Mucosa of stomach (tissue), 1 donor: ENCODE results near the gene MUC5AC.
"Not testable (repeated sequence)": the region's sequence is repeated elsewhere in the genome, so short reads cannot be mapped to it uniquely, and the experiment has no call there.

Experiments
- H3K27me3 ChIP-seq: one replicate; pipeline ENCODE4 v1.7.0; 2013; ENCODE audit warnings: mild to moderate bottlenecking, low read length; ENCODE audit not compliant: control insufficient read depth, insufficient read depth
- H3K36me3 ChIP-seq: one replicate; pipeline ENCODE4 v1.7.0; 2013; ENCODE audit warnings: low read length; ENCODE audit not compliant: control insufficient read depth, insufficient read depth
- H3K4me1 ChIP-seq: one replicate; pipeline ENCODE4 v1.7.0; 2013; ENCODE audit warnings: mild to moderate bottlenecking, low read length; ENCODE audit not compliant: control insufficient read depth, insufficient read depth
- H3K4me3 ChIP-seq: one replicate; pipeline ENCODE4 v1.7.0; 2013; ENCODE audit warnings: low read length
- H3K9ac ChIP-seq: one replicate; pipeline ENCODE4 v1.7.0; 2013; ENCODE audit warnings: mild to moderate bottlenecking, low read length, moderate library complexity
- H3K9me3 ChIP-seq: one replicate; pipeline ENCODE4 v1.7.0; 2013; ENCODE audit warnings: mild to moderate bottlenecking, low read length, moderate library complexity; ENCODE audit not compliant: control insufficient read depth
- donor health status: Pancreatic carcinoma.

The MUC5AC gene

DNA sequence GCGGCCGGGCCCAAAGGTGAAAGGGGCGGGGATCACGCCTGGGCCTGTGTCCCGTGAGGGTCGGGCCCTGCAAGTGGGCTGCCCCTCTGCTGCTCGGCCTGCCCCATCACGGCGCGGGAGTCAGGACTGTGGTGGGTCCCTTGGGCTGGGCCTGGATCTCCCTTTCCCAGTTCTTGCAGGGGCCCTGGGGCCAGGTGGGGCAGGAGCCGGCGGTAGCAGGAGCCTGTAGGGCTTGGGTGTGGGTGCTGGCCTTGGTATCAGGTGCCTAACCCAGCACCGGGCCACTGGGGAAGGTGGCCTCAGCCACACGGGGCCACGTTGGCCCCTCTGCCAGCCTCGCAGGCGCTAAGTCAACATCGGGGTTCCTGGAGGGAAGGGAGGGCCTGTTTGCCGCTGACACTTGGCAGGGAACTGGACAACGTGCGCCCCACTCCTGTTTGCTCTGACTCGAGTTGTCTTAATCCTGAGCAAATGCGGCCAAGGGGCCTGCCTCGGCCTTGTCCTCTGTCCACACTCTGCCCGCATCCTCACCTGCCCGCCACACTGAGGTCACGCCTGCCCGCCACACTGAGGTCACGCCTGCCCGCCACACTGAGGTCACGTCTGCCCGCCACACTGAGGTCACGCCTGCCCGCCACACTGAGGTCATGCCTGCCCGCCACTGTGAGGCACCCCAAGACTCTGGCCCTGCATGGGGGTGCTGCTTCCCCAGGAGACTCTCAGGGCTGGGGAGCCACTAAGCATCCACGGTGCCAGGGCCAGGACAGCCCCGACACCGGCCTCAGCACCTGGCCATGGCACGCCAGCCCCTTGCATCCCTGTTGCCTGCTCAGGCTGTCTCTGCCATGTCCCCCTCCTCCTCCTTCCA is 50.9 kb downstream of the MUC5AC start:
- Histone ChIP-seq H3K9ac (no peak overlapping the region), H3K4me1 (peaks cover 19% of the 10 kb centered on the region), H3K4me3 (no peak overlapping the region), H3K36me3 (no peaks in the 10 kb centered on the region), H3K9me3 (no peaks in the 10 kb centered on the region), H3K27me3 (peaks cover 3% of the 10 kb centered on the region)

- Histone ChIP-seq H3K4me1 (peaks cover 14% of the 10 kb centered on the region), H3K27me3 (peaks cover 3% of the 10 kb centered on the region), H3K36me3 (no peaks in the 10 kb centered on the region), H3K9me3 (no peaks in the 10 kb centered on the region), H3K4me3 (no peak overlapping the region), H3K9ac (no peak overlapping the region)
These were observed 51.8 kb downstream of the MUC5AC start for GRCh38 chr11:1209371-1210057.

- H3K36me3 ChIP-seq = no peaks in the 10 kb centered on the region
- H3K9ac ChIP-seq = no peak overlapping the region
- H3K9me3 ChIP-seq = no peaks in the 10 kb centered on the region
- H3K4me1 ChIP-seq = peaks cover 14% of the 10 kb centered on the region
- H3K4me3 ChIP-seq = no peak overlapping the region
- H3K27me3 ChIP-seq = no peaks in the 10 kb centered on the region
These were observed 54.1 kb downstream of the MUC5AC start for GRCh38 chr11:1211838-1212237.

DNA sequence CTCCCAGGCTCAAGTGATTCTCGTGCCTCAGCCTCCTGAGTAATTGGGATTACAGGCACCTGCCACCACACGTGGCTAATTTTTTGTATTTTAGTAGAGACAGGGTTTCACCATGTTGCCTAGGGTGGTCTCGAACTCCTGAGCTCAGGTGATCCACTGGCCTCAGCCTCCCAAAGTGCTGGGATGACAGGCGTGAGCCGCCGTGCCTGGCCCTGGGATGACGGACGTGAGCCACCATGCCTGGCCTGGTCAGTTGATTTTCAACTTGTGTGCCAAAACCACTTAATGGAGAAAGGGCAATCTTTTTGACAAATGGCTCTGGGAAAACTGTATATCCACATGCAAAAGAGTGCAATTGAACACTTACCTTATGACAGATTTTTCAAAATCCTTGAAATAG is 58.1 kb downstream of the MUC5AC start:
- H3K36me3 ChIP-seq, H3K9me3 ChIP-seq, H3K9ac ChIP-seq, H3K4me3 ChIP-seq, H3K27me3 ChIP-seq: not testable (repeated sequence)
- peaks cover 16% of the 10 kb centered on the region for H3K4me1 ChIP-seq

GRCh38 chr11:1217151-1217550 is 59.4 kb downstream of the MUC5AC start:
- Histone ChIP-seq H3K4me1 (peaks cover 20% of the 10 kb centered on the region), H3K9ac (no peak overlapping the region), H3K27me3 (peaks cover 15% of the 10 kb centered on the region), H3K36me3 (no peaks in the 10 kb centered on the region), H3K4me3 (no peak overlapping the region), H3K9me3 (no peaks in the 10 kb centered on the region)

DNA sequence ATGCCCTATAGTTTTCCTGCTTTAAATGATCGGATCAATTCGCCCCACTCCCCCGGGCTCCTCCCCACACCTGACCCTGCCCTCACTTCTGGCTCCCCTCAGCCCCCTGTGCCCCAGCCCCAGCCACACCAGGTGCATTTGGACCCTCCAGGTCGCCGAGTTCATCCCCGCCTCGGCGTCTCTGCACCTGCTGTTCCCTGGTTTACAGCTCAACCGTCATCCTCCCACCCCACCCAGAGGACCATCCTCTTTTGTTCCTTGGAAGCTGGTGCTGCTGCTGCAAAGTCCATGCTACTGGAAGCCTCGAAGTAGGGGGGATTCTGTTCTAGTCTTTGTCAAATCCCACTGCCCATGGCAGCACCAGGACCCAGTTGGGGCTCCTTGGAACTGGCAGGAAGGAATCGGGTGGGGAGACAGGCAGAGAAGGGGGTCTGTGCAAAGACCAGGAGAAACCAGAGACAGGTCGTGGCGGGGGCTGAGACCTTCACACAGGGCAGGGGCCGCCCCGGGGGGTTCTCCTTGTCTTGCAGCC is 60.6 kb downstream of the MUC5AC start:
- Histone ChIP-seq H3K27me3 (peaks cover 17% of the 10 kb centered on the region), H3K36me3 (no peaks in the 10 kb centered on the region), H3K9me3 (no peaks in the 10 kb centered on the region), H3K4me1 (peaks cover 31% of the 10 kb centered on the region), H3K4me3 (no peak overlapping the region), H3K9ac (no peak overlapping the region)

DNA sequence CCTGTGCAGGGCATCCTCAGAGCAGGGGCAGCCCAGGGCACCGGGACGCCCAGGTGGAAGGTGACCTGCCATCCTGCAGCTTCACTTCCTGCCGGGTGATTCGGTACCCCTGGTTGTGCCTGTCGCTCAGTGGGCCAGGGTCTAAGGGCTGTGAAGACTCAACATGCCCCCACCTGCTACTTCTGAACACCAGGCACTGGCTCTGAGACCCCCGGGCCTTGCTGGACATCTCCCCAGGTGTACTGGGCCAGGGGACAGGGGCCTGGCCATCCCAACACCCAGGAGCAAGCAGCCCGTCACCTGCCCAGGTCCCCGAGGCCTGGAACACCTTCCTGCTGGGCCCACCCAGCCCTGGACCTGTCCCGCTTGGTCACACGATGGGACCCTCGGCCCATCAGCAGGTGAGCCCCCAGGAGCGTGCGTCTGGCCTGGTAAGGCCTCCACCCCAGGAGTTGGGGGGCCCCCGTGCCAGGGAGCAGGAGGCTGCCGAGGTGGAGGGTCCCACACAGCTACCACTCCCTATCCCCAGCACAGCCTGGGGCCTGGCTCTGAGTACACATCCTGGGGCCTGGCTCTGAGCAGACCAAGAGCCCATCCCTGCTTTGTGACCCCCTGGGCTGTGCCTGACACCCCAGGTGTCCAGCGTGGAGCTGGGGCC is 61.2 kb downstream of the MUC5AC start:
- Histone ChIP-seq H3K36me3 (no peaks in the 10 kb centered on the region), H3K27me3 (peaks cover 17% of the 10 kb centered on the region), H3K9me3 (no peaks in the 10 kb centered on the region), H3K4me3 (no peak overlapping the region), H3K4me1 (peaks cover 36% of the 10 kb centered on the region), H3K9ac (no peak overlapping the region)

GRCh38 chr11:1219446-1219833 is 61.7 kb downstream of the MUC5AC start:
- no peak overlapping the region for H3K9ac ChIP-seq
- H3K36me3 ChIP-seq = no peaks in the 10 kb centered on the region
- H3K27me3 ChIP-seq = peaks cover 17% of the 10 kb centered on the region
- H3K4me3 ChIP-seq = no peak overlapping the region
- H3K9me3 ChIP-seq = no peaks in the 10 kb centered on the region
- peaks cover 39% of the 10 kb centered on the region for H3K4me1 ChIP-seq

GRCh38 chr11:1219834-1220815 is 62.4 kb downstream of the MUC5AC start:
- H3K4me1 ChIP-seq = peaks cover 39% of the 10 kb centered on the region
- H3K27me3 ChIP-seq = peaks cover 17% of the 10 kb centered on the region
- no peaks in the 10 kb centered on the region for H3K36me3 ChIP-seq
- no peak overlapping the region for H3K9ac ChIP-seq
- H3K4me3 ChIP-seq = no peak overlapping the region
- no peaks in the 10 kb centered on the region for H3K9me3 ChIP-seq

- peaks cover 17% of the 10 kb centered on the region for H3K27me3 ChIP-seq
These were observed 63.4 kb downstream of the MUC5AC start for GRCh38 chr11:1220941-1221721.

More at GRCh38 chr11:1220941-1221721, 63.4 kb downstream of the MUC5AC start:
- H3K9ac ChIP-seq = no peak overlapping the region
- H3K4me1 ChIP-seq = peaks cover 39% of the 10 kb centered on the region
- H3K36me3 ChIP-seq = no peaks in the 10 kb centered on the region
- H3K4me3 ChIP-seq = no peak overlapping the region
- H3K9me3 ChIP-seq = no peaks in the 10 kb centered on the region
